Measurements from ENCODE around the gene EPAS1.

Gene EPAS1

DNA sequence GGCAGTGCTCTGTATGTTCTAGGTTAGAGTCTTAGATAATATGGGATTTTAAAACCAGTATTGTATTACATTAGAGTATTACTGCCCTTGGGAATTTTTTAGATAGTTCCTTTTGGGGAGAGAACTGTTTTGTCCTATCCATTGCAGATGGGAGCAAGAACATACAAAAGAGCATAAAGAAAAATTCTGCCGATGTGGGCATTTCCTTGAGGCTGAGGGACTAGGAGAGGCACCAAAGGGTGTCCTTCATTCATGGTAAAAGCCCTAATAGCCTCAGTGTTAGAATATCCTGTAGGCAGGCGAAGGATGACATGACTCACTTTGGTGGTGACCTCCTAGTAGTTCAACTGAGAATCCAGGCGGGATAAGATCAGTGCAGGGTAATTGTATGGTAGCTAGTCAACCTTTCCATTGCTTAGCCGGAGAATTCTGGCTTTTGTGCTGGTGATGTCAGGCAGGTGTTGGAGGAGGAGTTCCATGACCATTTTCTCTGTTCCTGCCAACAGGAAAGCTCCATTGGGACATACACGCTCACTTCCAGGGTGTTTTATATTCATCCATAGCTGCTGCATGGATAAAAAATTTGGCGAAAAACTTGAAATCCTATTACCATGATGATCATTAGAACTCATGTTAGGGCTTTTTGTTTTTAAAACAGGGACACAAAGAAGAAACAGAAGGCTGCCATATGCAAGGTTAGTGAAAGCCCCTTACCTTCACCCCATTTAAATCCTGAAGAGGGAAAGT lies 28.1 kb downstream of the EPAS1 start:
- no peak for DNase-seq

DNA sequence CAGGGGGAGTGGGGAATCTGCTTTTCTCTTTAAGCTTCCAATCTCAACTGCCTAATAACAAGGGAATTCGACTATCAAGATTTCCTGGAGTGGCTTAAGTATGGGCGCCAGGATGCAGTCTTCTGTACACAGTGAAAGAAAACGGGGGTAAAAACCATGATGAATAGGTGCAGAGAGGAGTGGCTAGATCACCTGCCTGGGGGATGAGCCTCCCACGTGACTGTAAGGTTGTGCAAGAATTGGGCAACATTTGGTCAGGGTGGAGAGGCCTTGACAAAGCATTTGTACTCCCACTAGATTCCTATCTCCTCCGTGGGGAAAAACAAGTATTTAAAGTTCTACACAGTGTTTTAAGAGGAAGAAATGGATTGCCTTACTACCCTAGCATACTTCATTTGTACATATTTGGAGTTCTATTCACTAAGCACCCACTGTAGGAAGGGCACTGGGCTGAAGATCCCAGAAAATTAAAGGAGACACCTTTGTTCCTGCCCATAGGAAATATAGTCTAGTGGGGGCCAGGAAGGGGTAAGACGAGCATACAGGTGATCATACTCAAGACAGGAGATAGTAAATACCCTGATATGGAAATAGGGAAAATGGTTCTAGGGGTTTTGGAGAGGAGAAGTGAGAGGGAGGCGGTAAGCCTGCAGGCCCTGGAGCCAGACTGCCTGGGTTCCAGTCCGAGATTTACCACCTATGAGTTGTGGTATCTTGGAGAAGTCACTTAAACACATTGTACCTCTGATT lies 29.2 kb downstream of the EPAS1 start:
- DNase-seq: no peak

DNA sequence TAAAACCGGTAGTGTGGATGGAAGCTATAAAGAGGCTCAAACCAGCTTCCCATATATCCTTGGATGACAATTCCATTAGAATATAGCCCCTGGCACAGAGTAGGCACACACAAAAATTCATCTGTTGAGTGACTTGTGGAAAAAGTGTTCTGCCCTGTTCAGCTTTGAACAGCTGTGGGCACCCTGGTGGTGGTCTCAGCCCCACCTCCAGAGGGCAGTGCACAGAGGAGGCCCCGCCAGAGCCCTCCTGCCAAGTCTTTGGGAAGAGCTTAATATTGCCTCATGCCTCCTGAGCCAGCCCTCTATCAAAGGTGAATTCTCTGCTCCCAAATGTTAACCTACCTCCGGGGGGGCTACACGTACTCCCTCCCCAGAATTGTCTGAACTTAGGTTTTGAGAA lies 30.4 kb downstream of the EPAS1 start:
- no peak for DNase-seq

DNA sequence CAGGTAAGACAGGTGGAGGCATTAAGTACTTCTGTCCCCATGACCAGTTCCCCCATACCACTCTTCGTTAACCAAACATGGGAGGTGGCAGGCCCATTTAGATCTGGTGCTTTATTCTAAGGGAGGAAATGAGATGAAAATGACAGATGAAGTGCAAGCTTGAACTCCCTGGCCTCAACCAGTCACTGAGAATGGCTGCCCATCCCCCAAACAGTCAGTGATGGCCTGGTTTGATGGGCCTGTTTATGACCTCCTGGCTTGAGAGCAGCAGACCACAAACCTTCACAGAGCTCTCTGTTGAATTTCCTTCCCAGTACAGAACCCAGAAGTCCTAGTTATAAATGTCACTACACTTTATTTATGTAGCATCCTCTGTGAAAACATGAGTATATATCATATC lies 31.1 kb downstream of the EPAS1 start:
- DNase-seq: no peak

DNA sequence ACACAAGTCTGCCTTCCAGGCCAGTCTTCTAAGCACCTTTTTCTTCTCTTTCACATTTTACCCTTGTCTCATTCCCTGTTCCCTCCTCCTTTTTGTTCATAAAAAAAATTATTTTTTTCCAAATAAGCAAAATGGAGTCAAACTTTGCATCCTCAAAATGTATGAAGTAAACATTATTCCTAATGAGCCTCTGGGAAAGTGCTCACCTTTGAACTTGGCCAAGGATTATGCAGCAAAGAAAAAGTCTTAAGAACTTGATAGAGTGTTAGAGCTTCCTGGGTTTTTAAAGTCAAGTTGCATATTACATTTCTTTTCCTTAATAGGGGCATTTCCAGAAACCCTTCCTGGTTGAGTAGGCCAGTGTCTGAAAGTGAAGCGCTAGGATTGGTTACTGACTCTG lies 31.6 kb downstream of the EPAS1 start:
- no peak for DNase-seq

DNA sequence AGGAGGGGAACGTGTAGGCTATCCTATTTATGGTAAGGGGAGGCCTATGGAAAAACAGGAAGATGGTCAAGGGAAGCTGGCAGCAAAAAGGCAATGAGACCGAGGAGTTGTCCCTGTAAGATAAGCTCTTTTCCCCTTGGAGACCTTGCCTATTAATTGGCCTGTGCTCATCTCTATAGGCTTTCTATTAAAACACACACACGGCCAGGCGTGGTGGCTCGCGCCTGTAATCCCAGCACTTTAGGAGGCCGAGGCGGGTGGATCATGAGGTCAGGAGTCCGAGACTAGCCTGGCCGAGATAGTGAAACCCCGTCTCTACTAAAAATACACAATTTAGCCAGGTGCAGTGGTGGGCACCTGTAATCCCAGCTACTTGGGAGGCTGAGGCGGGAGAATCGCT lies 32.1 kb downstream of the EPAS1 start:
- no peak for DNase-seq

DNA sequence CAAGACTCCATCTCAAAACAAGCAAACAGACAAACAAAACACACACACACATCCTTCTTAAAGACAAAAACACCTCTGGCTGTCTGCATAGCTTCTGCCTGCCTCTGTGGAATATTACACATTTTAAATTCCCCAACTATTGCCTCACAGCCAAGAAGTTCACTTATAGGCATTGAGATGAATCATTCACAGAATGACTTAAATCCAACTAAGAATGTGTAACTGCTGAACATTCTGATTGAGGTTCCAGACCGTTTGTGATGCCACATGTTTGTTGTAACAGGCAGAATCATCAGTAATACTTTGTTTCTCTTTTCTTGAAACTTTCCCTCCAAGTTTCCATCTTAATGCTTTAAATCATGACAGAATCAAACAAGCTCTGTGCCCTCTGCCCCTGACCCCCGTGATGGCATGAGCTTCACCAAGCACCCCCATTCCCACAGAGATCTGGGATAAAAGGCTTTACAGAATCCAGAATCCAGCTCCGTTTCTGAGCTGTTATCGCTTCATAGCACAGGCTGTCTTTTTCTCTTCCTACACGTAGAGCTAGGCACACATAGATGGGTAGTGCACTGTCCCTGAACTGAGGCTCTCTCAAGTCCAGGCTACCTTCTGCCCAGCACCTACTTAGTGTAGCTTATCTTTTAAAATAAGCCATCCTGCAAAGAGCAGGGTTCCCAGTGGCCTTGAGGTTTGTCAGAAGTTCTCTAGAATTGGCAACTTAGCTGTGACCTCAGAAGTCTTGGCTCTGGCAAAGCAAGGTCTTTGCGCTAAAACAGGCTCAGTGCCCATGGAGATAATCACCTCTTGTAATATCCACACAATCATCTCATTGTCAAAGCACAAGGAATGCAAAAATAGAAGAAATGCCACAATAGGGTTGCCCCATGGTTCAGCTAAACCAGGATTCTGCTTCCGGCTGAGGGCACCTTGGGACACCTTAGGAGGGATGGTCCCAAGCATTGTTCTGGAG lies 32.9 kb downstream of the EPAS1 start:
- DNase-seq: no peak

DNA sequence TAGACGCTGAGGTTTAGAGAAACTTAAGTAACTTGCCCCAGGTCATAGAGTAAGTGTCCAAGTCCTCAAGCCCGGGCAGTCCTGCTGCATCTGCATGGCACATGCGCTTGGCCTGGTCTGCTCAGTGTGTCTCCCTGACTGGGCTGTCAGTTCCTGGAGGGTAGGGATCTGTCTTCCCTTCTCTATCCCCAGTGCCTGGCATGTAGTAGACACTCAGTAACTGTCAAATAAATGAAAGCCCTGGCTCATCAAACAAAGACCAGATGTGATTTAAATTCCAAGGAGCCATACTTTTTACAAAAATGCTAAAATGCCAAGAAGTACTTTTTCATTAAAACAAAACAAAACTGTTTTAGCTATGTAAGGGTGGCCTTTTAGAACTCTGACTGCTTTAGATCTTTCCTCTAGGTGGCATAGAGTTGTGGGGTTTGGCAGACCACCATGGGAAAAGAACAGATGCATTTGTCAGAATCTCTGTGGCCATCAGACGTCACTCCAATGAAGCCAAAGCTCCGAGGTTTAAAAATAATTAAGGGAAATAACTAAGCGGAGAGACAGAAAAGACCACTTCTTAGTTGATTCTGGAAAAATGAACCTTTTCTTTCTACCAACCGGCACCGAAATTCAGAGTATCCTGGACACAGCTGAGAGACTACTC lies 34.0 kb downstream of the EPAS1 start:
- no peak for DNase-seq

DNA sequence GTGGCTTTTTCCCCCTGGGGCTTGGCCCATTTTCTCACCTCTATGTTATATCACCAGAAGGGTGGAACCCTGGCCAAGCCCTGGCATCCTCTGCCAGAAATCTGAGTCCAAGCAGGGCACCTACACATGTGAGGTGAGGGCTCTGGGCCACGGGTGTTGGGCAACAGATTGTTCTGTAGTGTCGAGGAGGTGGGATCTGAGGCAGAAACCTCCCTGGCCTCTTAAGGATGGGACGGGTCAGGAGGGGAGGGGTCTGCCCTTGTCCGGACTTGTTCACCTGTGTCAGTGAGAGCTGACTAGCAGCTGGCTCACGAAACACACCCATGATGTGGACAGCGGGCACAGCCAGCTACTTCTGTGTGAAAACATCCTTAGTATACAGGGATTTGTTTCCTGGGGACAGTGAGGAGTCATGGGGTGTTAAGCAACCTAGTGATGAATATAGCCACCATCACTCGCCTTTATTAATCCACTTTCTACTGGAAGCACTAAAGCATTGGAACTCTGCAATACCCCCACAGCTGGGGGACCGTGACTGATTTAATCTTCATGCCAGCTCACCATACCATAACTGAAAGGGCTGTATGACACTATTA lies 35.6 kb downstream of the EPAS1 start:
- no peak for DNase-seq

DNA sequence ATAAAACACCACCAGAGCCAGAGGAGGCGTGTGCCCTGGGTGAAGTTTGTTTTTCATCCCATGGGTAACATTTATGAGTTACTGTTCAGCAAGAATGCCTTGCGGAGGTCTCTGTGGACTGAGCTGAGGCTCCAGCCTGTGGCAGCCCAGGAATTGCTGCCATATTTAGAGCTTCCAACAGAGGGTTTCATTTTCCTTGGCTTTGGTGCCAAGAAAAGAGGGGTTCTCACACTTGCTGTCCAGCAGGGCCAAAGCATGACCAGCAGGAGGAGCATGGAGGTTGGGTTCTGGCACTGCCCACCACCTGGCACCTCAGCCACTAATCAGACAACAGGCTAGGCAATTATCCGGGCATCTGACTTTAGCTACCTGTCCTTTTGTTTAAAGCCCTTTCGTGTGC lies 36.7 kb downstream of the EPAS1 start:
- no peak for DNase-seq

DNA sequence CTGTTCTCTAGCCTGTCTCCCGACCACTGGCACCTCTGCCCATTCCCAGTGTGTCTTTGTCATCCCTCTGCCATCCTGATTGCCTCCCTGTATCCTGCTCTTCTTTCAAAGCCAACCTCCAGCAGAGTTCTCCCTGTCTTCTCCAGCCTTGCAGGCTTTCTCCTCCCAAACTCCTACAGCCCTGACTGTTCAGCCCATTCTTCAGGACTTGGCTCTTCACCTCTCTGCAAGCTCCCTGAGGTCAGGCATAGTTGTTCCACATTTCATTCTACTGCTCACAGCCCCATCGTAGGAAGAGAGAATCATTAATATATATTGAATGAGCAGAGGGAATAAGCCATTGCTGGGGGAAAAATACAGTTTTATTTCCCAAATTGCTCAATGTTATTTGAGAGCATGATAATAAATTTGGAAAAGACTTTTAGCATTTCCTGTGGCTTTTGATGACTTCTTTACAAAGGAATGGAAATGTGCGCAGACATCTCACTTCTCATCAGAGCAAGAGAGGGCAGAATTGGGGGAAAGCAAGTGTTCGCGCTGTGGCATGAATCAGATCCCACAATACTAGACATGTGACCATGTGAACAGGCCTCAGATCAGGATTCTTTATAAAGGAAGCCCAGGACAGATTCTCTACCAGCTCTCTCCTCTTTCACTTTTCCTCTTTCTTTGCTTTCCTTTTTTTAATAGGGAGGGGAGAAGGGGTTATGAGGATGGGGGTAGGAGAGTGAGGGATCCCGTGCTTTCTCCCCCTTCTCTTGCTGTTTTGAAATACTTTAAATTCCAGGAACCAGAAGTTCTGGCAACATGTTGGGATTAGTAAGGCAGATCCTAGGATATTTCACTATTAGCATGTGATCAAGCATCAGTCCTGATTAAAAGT lies 37.4 kb downstream of the EPAS1 start:
- no peak for DNase-seq

DNA sequence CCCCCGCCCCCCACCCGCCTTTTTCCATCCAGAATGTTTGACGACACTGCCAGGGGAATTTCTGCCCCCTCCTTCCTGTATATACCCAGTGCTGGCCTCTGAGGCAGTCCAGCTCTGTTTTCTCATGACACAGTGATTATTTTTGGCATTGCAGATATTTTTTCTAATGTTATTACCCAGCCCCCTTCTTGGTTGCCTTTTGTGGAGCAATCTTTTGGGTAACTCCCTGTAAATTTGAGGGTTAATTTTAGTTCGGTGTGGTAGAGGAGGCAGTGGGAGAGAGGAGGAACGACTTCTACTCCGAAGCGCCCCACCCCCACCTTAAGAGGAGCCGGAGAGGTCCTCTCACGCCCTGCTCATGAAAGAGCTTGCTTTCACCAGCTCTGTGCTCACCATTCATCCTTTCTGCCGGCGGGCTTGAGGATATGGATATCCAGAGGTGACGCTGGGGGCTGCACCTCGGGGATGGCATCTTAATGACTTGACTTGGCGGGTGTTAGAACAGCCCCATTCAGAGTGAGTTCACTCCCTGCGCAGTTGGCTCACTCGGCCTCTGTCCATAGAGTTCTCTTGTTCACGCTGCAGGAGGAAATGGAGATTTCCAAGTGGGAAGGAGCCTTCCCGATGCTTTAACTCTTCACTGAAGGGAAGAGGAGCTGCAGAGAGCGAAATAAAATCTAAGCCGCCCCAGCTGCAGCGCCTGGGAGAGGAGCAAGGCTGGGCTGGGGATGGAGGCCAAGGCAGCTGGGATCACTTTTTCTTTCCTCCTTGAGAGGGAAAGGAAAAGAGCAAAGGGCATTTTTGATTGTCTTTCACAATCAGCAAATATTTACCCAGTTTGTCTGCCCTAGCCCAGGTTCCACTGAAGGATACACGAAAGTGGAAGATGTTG lies 38.4 kb downstream of the EPAS1 start:
- no peak for DNase-seq

DNA sequence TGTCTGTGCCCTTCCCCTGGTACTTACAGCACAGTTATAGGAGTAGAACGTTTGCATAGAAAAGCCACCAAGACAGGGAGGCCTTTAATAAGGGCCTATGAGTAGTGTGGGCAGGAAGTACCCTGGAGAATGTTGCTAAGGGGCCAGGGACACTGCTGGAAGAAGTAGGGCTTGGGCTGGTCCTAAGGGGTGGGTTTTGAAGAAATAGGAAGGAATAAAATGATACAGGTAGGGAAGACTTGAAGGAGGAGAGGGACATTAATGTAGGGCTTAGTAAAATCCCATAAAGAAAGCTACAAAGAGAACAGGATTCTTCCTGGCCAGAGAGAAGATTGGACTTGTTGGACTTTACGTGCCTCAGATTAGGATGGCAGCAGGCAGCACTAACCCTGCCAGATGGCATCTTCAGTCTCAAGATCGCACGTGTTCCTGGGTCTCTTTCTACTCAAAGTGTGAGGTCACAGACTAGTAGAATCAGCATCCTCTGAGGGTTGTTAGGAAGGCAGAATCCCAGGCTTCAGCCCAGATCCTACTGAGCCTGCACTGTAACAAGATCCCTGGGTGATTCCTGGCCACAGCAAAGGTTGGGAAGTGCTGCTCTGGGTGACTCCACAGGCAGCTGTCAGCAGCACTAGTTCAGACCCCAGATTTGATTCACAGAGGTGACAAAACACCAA lies 39.2 kb downstream of the EPAS1 start:
- no peak for DNase-seq

DNA sequence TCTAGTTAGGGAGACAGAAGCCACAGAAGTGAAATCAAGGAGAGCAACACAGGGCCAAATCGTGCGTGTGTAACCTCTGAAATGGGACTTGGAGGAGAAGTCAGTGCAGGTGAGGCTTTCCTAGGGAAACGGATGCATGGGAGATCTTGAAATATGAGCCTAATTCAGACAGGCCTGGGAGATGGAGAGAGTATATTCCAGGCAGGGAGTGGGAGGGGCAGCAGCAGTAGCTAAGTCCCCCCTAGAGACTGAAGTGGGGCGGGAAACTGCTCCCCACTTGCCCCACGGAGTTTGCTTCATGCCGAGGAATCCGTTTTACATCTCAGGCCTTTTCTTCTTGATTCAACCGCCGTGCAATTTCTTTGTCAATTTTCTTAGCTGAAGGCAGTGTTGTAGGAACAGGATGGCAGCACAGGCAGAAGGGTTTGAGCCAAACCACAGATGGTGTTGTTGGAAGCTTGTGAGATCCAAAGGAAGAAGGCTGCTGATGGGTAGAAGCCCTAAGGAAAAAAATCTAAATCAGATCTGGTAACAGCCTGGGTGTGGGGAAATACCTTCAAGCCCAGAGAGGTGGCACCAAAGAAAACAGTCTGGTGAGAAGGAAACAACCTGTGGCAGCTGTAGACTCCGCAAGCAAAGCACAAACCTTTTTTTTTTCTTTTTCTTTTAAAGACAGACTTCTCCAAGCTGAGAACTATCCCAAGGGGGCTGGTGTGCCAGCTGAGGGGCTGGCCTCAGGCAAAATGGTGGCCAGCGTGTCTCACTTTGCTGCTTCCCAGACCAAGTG lies 40.2 kb downstream of the EPAS1 start:
- no peak for DNase-seq

DNA sequence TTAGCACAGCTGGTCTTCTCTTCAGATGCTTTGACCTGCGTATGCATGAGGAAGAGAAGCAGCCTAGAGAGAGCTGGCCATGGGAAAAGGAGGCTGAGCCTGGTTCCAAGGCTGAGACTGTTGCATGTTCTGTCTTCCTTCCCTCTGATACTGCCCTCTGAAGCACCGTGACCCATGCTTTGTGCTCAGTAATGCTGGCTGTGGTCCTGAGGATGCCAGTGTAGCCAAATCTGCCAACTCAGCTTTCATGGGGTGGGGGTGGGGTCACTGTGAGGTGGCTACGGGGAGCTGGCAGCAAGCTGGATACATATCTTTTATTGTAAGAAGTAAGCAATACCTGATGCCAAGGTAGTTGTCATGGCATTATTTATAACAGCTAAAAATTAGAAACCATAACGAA lies 41.5 kb downstream of the EPAS1 start:
- DNase-seq: no peak

DNA sequence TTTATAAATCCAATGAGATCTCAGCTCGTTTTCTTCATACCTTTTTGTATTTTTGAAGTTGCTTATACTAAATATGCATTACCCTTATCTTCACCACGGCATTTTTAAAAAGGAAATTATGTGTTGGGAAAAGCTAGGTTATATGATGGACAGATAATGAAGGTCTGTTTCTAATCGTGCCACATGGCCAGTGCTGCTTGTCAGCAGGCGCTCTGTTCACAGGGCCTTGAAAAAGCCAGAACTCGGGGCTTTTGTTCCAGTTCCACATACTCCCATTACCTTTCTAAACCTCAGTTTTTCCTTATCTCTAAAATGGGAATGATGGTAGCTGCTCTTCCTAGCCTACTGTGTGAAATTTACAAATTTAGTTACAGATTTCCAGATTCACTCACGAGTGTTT lies 42.0 kb downstream of the EPAS1 start:
- no peak for DNase-seq

DNA sequence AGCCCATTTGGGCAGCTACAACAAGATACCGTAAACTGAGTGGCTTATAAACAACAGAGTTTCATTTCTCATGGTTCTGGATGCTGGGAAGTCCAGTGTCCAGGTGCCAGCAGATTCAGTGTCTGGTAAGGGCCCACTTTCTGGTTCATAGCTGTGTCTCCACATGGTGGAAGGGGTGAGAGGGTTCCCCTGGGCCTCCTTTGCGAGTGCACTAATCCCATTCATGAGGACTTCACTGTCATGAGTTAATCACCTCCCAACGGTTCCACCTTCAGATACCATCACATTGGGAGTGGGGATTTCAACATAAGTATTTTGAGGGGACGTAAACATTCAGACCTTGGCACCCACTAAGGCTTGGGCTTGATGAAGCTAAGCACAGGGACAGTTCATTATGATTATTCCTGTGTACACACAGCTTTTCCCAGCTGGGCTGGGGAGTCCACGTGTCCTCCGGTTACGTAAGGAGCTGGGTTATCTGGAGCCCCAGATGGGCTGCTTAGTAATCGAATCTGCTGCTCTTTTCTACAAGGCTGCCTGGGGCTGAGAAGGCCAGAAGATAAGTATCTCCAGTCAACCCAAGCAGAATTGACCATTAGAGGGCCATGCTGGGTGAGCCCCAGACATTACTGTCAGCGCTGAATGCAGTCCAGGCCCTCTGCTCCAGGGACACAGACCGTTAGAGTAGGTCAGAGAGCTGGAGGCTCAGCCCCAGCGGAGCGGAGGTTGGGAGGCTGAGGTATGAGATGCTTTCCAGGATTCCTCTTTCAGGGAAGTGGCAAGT lies 42.7 kb downstream of the EPAS1 start:
- peak; percentile 92 for DNase-seq
